Dermis microvascular lymphatic vessel endothelial cell (primary cell): Measurements from ENCODE around the gene NUTM2A. TPM values are rescaled to one million over a fixed set of nuclear protein-coding genes. Genes with fewer than 3 reads are reported as not detected.
"Not testable (repeated sequence)": the region's sequence is repeated elsewhere in the genome, so short reads cannot be mapped to it uniquely, and the experiment has no call there.

ENCODE experiments used
- DNase-seq, 2 donors: peaks; one replicate each; pipeline versions ENCODE4 v3.0.0 to v3.0.0-alpha.2; 2010; ENCODE audit warnings: low read depth in 2 of 2
- total RNA-seq: library from RNA; depleted of rRNA; stranded (reverse); fragments of >200 nt; gene quantifications from 2 replicates; pipeline ENCODE4 v1.2.1, GENCODE V29; 2014

The NUTM2A gene
- 0.13 and 0.51 TPM in 2 replicates for total RNA-seq

- DNase-seq, result not testable (repeated sequence)
These were observed at the start of gene NUTM2A for GRCh38 chr10:87225148-87225547. TSS of gene NUTM2A (plus strand) at chr10:87225448. CDS start at chr10:87225831, 383 bp downstream.

- not testable (repeated sequence) for DNase-seq
These were observed 47.7 kb upstream of the NUTM2A start for GRCh38 chr10:87177587-87177986.

- not testable (repeated sequence) for DNase-seq
These were observed 40.8 kb upstream of the NUTM2A start for GRCh38 chr10:87184421-87184820.

- DNase-seq, result not testable (repeated sequence)
These were observed 39.2 kb upstream of the NUTM2A start for GRCh38 chr10:87186016-87186415.

- not testable (repeated sequence) for DNase-seq
These were observed 37.7 kb upstream of the NUTM2A start for GRCh38 chr10:87187573-87187972.

- DNase-seq, result not testable (repeated sequence)
These were observed 33.4 kb upstream of the NUTM2A start for GRCh38 chr10:87191841-87192240.

GRCh38 chr10:87200924-87201323 is 24.3 kb upstream of the NUTM2A start:
- peak in 1 of 2 donors; percentile 7 for DNase-seq

GRCh38 chr10:87204801-87205200 is 20.4 kb upstream of the NUTM2A start:
- not testable (repeated sequence) for DNase-seq

- peak in 1 of 2 donors; percentile 44 for DNase-seq
These were observed 18.3 kb upstream of the NUTM2A start for GRCh38 chr10:87206922-87207321.

GRCh38 chr10:87210309-87210708 is 14.9 kb upstream of the NUTM2A start:
- not testable (repeated sequence) for DNase-seq

- peak in 1 of 2 donors; percentile 47 for DNase-seq
These were observed 13.4 kb upstream of the NUTM2A start for GRCh38 chr10:87211848-87212247.

GRCh38 chr10:87213150-87213765 is 12.0 kb upstream of the NUTM2A start:
- not testable (repeated sequence) for DNase-seq

GRCh38 chr10:87213806-87214205 is 11.4 kb upstream of the NUTM2A start:
- DNase-seq, result not testable (repeated sequence)

GRCh38 chr10:87216120-87216519 is 9.1 kb upstream of the NUTM2A start:
- not testable (repeated sequence) for DNase-seq

GRCh38 chr10:87219370-87219769 is 5.9 kb upstream of the NUTM2A start:
- DNase-seq, result not testable (repeated sequence)

GRCh38 chr10:87222789-87223188 is 2.5 kb upstream of the NUTM2A start:
- not testable (repeated sequence) for DNase-seq

GRCh38 chr10:87228247-87228646 is 3.0 kb downstream of the NUTM2A start:
- not testable (repeated sequence) for DNase-seq

GRCh38 chr10:87229211-87229610 is 4.0 kb downstream of the NUTM2A start:
- not testable (repeated sequence) for DNase-seq

- DNase-seq, result not testable (repeated sequence)
These were observed 9.6 kb downstream of the NUTM2A start for GRCh38 chr10:87234854-87235253.

- not testable (repeated sequence) for DNase-seq
These were observed 12.0 kb downstream of the NUTM2A start for GRCh38 chr10:87237244-87237643.

- DNase-seq, result not testable (repeated sequence)
These were observed 14.1 kb downstream of the NUTM2A start for GRCh38 chr10:87239346-87239808.

GRCh38 chr10:87242192-87242591 is 16.9 kb downstream of the NUTM2A start:
- DNase-seq, result not testable (repeated sequence)

GRCh38 chr10:87247335-87247734 is 22.1 kb downstream of the NUTM2A start:
- not testable (repeated sequence) for DNase-seq
